Occipital lobe (tissue), 2 donors: ENCODE measurements around the gene NUAK2. TPM values are rescaled to one million over a fixed set of nuclear protein-coding genes. Genes with fewer than 3 reads are reported as not detected.
"Not testable (repeated sequence)": the region's sequence is repeated elsewhere in the genome, so short reads cannot be mapped to it uniquely, and the experiment has no call there.

Experiments used
- DNase-seq: peaks from one replicate; lab custom pipeline; 2025; lab: John Stamatoyannopoulos, UW
- total RNA-seq: library from RNA; depleted of rRNA; stranded (reverse); fragments of >200 nt; gene quantifications from one replicate; pipeline ENCODE4 v1.2.3, GENCODE V29; 2014

The NUAK2 gene
- total RNA-seq, 1 donor from 2014 or later, result 1.1 TPM

DNA sequence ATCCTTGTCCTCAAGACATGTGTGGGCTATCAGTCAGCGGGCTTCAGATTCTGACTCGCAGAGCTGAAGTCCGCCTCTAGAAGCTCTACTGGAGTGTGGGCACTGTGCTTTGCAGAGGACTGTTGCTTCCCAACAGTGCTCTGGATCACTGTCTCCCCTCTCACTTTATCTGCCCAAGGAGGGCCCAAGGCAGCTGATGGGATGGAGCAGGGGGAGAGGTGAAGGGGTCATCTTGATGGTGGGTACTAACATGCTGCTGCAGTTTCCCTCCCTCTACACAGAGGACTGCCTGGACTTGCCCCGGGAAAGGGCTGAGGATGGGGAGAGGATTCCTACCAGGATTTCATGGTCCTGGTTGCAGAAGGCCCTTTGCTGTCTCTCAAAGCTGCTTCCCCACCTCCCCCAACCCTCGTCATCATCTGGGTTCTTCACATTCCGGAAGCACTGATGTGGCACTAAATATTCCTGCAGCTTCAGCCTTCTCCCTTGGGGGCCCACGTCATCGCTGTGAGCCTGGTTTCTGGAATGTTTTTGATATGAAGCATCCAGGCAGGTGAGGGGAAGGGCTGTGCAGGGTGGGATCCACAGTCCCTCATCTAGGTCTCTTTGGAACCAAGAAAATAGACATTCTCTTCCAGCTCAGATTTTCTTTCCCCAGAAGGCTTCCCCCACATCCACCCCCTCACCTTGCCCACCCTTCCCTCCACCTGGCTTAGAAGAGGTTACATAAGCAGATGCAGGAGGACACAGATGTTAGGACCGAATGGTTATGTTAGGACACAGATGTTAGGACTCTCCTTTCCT, 23.2 kb downstream of the NUAK2 start:
- no peak for DNase-seq

DNA sequence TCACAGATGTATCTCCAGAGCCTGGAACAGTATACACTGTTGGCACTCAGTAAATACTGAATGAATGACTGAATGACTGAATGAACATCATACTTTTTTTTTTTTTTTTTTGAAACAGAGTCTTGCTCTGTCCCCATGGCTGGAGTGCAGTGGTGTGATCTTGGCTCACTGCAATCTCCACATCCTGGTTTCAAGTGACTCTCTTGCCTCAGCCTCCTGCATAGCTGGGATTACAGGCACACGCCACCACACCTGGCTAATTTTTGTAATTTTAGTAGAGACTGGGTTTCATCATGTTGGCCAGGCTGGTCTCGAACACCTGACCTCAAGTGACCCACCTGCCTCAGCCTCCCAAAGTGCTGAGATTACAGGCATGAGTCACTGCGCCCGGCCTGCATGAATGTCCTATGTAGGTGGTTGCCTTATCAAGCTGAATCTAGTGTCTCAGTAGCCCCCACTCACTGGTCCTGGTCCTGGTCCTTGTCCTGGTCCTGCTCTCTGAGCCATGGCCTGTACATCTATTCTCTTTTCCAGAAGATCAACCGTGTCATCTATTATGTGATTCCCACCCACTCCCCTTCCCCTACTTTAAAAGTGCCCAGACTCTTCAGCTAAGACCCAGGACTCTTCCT, 23.9 kb downstream of the NUAK2 start:
- not testable (repeated sequence) for DNase-seq

DNA sequence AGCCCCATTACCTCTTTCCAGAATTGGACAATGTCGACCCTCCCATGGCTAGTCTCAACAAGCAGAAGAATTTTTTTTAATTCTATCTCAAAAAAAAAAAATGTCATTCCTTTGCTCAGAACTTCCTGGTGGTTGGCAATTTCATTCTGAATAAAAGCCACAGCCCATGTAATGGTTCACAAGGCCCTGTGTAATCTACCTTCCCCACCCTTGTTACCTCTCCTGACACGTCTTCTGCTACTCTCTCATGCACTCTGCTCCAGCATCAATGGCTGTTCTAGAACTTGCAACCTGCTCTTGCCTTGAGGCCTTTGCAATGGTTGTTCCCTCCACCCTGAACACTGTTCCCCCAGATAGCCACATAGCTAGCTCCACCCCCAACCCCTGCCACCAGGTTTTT, 25.4 kb downstream of the NUAK2 start:
- DNase-seq, result no peak

DNA sequence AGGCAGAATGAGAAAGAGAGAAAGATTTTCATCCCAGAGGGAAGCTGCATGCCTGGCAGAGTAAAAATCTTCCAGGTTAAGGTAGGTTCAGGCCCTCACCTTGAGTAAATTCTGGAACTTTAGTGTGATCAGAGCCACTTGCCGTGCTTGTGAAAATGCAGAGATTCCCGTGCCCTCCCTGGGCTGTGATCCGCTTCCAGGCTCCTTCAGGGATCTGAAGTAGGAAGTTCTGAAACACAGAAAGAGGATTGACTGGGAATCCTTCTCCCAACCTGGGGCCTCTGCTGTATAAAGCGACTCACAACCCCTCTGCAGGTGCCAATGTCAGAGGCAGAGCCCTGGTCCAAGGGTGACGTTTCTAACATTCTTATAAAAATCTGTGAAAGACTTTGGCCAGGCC, 26.6 kb downstream of the NUAK2 start:
- DNase-seq, result no peak

DNA sequence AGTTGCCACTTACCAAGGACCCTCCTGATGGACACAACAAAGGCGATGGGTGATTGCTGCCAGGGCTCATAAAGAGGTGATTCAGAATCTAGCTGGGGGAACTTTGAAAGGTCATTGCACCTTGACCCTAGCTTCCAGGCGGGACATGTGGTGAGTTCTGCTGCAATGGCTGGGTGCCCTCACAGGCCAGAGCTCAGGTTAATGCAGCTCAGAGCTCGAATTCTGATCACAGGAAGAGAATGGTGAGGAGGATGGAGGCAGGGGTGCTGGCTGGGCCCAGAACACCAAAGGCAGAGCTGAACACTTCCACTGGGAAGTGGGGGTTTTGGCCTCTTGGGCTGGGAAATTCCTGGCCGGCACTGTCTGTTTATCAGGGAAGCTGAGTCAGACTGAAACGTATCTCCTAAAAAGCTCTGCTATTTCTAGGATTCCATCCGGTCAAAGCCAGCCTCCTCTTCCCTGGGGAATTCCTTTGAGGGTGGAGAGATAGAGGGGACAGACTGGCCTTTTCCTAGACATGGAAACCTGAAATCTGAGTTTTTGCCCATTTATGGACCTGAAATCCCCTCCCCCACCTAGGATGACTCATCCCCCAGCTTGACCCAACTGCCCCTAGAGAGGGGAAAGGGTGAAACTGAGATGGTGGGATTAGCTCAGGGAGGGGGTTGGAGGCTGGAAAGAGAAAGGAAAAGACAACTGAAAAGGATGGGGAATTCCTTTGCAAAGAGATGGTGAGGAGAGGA, 27.2 kb downstream of the NUAK2 start:
- DNase-seq, result no peak

DNA sequence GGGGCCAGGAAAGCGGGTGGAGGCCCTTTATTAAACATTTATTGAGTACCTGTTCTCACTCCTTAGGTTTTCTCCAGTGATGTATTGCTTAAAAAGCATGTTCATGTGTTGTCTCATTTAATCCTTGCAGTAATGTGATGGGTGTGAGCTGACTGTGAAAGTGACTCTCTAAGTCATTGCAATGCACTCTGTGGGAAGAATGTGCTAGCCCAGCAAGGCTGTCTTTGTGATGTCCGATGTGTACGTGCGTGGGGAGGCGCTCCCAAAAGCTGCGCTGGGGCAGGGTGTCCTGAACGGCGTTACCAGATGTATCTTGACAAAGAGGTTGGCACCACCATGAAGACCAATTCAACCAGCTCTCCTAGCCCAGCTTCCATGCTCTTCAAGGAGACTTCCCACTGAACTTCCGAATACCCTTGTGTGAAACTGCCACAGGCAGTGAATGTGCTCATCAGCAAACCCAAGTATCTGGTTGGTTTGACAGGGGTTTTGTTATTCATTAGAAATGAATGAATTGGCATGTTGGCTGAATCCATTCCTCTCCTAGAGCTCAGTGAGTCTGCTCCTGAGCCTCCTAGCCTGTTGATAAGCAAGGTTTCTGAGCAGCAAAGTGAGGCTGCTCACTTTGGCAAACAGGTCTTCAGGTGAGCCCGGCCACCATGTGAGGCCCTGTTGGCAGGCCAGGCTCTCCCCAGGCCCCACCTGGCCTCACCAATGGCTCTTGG, 28.0 kb downstream of the NUAK2 start:
- no peak for DNase-seq

DNA sequence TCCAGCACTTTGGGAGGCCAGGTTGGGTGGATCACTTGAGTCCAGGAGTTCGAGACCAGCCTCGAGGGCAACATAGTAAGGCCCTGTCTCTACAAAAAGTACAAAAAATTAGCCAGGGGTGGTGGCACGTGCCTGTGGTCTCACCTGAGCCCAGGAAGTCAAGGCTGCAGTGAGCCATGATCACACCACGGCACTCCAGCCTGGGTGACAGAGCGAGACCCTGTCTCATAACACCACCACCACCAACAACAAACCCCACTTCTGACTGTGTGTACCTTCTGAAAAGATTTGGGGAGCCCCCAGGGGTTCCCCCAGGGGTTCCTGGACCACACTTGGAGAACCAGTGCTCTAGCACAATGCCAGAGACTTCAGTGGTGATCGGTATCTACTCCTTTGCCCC, 29.9 kb downstream of the NUAK2 start:
- no peak for DNase-seq

DNA sequence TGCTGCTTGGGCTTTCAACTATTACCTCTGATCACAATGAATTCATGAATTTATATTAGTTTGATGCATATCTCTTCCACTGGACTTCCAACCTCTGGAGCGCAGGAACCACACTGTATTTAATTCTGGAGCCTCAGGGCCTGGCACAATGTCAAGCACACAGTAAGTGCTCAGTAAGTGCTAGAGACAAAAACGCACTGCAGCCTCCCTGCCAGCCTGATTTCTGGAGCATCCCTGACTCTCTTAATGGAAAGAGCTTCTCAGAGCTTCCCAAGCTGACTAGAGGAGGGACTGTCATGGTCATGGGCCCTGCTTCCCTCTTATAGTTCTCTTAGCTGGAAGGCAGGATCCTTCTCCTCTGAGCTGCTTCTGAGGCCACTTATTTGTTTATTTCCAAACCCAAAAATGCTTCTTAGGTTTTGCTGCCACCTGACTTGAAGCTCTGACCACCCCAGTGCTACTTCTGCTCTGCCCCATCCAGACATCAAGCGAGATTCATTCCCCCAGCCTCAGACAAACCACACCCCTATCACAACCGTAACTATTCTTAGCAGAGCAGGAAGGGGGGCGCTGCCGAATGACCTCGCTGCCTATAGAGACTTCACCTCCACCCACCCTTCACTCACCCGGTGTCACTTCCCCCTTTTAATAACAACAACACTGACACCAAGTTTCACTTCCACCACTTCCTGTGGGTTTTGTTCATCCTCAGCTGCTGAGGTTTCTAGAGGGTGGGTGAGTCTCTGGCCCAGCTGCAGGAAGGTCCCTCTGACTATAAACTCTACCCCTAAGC, 33.6 kb downstream of the NUAK2 start:
- DNase-seq, result no peak

DNA sequence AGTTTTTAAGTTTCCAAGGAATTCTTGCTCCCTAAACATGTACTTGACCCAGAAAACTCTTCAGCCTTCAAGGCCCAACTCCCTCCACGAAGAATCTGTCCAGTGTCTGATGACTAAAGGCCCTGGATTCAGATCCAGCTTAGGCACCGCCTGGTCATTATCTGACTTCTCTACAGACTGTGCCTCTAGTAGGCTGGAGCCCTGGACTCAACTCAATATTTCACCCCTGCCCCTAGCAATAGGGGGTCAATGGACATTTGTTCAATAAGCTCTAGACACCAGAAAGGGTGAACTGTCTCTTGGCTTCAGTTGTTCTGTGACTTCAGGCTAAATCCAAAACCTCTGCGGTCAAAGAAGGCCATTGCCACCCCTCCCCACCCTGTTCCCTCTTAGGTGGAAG, 34.5 kb downstream of the NUAK2 start:
- DNase-seq, result no peak

DNA sequence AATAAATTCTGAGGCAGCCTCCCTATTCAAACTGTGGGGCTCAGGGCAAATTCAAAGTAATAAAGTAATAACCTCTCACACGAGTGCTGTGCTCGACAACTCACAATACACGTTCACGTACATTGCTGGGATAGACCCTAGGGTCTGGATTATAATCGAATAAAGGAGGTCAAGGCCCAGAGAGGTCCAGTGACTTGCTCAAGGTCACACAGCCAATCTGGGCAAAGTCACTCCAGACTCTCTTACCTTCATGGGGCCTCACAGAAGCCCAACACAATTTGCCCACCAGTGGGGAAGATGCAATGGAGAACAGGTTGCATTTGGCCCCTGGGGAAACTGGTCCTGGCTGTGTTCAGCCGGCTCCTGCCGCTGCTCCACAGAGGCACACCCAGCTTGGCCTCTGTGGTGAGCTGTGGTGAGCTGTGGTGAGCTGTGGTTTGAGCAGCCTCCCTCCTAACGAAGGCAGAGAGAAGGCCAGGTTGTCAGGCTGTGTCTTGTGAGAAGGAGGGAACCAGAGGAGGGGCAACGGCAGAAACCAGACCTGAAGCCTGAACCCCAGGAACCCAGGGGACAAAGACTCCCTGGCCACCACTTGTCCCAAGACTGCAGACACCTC, 35.1 kb downstream of the NUAK2 start:
- DNase-seq, result no peak

DNA sequence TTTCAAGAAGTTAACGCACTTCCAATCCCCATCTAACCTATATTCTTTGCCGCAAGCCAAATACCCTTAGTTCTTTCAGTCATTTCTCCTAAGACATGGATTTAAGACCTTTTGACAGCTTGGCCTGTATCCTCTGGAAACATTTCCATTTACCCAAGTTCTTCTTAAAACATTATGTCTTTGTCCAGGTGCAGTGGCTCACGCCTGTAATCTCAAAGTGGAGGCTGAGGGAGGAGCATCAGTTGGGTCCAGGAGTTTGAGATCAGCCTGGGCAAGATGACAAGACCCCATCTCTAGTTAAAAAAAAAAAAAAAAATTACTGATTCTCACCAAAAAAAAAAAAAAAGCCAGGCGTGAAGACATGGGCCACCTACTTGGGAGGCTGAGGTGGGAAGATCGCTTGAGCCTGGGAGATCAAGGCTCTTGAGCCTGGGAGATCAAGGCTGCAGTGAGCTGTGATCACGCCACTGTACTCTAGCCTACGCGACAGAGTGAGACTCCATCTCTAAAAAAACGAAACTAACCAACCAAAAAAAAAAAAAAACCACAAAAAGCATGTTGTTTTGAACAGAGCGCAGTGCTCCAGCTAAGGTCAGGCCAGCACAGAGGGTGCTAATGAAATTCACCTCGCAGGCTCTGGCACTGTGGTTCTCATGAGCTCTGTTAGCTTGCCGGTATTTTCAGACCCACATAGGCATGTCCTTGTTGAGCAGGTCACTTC, 36.0 kb downstream of the NUAK2 start:
- no peak for DNase-seq

DNA sequence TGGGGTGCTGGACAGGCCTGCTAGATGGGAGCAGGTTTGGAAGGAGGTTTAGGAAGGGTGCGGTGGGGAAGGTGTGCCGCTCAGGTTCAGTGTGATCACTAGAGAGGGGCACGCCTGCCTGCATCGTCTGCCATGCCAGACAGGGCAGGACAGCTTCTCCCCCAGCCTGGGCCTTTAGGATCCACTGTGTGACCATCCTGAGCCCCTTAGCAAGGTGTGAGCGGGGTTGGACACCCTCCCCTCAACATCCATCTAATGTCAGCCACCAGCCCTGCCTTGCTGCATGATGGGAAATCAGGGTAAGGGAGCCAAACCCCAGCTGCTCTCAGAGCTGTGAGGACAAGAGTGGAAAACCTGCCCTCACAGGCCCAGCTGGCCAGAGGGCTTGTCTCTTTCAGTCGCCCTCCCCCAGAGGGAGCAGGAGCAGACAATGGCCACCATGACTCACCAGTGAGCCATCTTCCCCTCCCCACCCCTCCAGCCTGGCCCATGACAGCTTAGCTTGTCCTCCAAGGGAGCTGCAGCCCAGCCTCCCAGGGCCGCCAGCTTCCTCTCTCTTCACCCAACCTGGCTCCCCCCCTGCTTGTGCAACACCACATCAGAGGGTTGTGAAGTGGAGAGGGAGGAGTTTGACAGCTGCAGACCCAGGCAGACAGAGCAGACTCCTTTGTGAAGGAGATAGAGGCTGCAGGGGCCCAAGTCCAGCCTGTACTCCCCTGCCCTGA, 37.0 kb downstream of the NUAK2 start:
- peak; percentile 87 for DNase-seq

DNA sequence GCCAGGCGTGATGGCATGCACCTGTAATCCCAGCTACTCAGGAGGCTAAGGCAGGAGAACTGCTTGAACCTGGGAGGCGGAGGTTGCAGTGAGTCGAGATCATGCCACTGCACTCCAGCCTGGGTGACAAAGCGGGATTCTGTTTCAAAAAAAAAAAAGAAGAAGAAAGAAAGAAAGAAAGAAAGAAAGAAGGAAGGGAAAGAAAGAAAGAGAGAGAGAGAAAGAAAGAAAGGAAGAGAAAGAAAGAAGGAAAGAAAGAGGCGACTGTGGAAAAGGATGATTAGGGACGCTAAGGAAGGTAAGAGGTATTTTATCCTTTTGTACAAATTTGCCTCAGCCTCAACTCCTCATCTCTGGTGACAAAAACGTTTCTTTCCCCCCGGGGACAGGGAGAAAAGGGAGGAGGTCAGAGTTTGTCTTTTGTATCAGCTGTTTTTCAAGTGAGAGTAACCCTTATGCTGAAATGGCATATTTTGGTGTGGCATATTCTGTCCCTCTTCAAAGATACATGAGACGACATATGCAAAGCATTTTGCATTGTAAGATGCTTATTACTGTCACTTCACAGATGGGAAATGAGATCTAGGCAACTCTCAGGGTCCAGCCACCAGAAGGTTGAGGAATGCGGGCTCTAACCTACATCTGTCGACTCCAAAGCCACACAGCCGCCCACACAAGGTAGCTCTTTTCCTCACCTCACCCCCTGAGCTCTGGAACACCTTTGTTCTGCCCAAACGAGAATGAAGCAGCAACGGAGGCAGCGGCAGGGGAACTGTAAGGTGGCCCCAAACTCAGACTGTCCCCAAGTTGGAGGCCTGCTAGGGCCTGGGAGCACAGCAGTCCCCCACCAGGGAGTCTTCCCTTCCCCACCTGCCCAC, 38.0 kb downstream of the NUAK2 start:
- no peak for DNase-seq

DNA sequence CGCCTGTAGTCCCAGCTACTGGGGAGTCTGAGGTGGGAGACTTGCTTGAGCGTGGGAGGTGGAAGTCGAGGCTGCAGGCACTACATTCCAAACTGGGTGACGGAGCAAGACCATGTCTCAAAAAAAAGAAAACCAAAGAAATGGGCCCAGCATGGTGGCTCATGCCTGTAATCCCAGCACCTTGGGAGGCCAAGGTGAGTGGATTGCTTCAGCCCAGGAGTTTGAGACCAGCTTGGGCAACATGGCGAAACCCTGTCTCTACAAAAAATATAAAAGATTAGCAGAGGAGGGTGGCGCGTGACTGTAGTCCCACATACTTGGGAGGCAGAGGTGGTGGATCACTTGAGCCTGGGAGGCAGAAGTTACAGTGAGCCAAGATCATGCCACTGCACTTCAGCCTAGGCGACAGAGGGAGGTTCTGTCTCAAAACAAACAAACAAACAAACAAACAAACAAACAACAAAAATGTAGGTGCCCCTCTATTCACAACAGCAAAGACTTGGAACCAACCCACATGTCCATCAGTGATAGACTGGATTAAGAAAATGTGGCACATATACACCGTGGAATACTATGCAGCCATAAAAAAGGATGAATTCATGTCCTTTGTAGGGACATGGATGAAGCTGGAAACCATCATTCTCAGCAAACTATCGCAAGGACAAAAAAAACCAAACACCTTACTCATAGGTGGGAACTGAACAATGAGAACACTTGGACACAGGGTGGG, 40.7 kb downstream of the NUAK2 start:
- not testable (repeated sequence) for DNase-seq

DNA sequence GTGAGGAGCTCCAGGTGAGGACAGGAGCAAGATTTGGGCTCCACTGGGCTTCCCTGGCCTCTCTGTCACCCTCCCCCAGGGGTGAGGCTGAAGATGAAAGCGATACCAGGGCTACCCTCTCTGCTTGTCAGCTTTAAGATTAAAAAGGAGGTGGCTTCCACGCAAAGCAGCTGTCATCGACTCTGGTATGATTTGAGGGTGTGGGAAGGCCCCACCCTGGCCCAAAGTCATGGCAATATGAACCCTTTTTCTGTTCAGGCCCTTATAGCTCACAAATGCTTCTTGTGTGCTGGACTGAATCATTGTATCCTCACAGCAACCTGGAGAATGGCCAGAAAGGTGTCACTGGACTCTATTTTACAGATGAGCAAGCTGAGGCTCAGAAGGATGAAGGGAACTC, 41.6 kb downstream of the NUAK2 start:
- no peak for DNase-seq

DNA sequence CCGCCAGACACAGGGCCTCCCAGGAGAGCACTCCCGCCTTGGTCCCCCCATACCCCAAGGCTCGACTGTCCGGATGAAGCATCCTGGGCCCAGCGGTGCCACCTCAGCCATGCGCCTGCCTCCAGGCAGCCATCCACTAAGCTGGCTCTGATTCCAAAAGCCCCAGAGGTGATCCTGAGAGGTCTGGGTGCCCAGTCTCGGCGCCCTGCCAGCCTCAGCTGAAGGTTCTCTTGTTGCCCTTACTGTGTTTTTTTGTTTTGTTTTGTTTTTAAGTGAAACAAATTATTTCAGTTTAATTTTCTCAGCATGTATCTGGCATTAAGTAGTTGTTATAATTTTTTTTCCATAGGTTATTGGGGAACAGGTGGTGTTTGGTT, 44.9 kb downstream of the NUAK2 start:
- no peak for DNase-seq

DNA sequence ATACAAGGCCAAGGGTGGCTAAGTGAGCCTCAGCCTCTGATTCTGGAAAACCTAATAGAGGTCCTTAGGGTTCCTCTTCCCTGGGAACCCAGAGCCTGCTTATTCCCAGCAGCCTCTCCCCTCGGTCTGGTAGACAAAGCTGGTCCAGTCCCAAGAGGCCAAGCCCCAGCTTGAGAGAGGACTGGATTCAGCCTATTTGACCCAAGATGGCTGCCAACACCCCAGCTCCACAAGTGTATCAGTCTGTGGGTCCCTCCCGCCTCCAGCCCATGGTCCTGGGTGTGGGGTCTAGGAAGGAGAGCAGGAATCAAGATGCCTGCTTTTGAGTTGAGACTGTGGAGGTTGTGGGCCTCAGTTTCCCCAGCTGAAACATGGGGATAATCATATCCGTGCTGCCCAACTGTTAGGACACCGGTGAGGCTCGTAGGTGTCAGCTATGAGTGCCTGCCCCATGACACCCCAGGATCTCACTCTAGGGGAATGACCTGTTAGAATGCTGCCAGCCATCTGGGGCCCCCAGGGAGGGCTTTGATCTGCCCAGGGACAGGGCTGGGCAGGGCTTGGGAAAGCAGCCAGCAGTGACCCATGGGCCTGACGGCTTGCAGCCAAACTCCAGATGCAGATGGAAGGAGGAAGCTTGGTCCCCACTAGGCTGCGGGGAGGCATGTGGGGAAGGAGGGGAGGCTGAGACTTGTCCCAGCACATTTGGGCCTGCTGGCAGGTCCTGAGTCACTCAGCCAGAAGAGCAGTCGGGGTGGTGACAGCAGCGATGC, 45.4 kb downstream of the NUAK2 start:
- no peak for DNase-seq
